A172 (cell line): ENCODE results near the gene ARHGAP23. TPM values are rescaled to one million over a fixed set of nuclear protein-coding genes. Genes with fewer than 3 reads are reported as not detected.
"Not testable (repeated sequence)": the region's sequence is repeated elsewhere in the genome, so short reads cannot be mapped to it uniquely, and the experiment has no call there.

Experiments
- DNase-seq: peaks from one replicate; pipeline ENCODE4 v3.0.0-alpha.2; 2015; ENCODE audit warnings: low spot score
- total RNA-seq: library from RNA; depleted of rRNA; stranded (reverse); fragments of >200 nt; shearing (Covaris generic); gene quantifications from 2 replicates; pipeline ENCODE4 v1.2.3, GENCODE V29; 2014

ARHGAP23 gene
- total RNA-seq, 1 experiment from 2014 or later, result 68.6 TPM

DNA sequence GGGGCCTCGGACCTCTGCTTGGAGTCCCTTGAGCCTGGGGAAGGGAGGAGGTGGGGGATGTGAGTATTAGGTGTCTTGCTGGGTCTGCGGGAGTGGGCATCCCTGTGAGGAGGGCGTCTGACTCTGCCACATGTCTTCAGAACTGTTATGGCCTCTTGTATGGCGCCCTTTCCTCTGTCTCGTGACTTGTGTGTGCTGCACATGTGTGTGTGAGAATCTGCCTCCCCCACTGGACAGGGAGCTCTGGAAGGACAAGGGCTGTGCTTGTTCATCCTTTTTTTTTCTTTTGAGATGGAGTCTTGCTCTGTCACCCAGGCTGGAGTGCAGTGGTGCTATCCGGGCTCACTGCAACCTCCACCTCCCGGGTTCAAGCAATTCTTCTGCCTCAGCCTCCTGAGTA lies 33.4 kb downstream of the ARHGAP23 start:
- no peak for DNase-seq

DNA sequence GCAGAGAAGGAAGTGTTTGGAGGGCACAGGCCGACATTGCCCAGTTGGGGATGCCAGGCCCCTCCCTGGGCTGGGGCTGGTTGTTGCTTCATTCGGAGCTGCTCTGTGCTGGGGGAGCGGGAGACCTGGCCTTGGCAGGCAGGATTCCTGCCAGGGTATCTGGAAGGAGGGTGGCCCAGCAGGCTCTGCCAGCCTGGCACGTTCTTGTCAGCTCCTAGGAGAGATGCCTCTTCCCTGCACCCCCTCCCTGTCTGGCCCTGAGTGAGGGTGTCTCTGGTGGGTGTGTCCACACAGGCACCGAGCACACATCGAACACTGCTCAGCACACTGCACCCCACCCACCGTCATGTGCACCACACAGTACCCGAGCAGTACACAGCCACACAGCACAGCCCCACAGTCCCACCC lies 35.2 kb downstream of the ARHGAP23 start:
- peak; percentile 33 for DNase-seq

DNA sequence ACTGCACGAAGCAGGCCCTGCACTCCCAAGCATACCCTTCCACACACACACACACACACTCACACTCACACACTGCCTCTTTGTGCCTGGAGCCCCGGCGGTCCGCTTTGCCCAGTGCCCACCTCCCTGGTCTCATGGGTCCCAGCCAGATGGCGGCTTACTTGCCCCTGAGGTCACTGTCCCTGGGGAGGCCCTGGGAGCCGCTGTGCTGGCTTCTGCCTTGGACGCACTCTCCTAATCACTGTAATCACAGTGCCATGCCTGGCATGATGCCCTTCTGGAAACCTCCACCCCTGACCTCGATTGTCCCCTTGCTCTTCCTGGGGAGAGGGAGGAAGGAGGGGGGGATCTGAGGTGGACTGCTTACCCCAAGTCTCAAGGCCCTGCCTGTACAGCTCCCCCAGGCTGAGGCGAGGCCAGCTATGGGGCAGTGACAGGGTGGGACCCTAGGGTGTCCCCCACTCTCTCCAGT lies 36.0 kb downstream of the ARHGAP23 start:
- peak; percentile 90 for DNase-seq

DNA sequence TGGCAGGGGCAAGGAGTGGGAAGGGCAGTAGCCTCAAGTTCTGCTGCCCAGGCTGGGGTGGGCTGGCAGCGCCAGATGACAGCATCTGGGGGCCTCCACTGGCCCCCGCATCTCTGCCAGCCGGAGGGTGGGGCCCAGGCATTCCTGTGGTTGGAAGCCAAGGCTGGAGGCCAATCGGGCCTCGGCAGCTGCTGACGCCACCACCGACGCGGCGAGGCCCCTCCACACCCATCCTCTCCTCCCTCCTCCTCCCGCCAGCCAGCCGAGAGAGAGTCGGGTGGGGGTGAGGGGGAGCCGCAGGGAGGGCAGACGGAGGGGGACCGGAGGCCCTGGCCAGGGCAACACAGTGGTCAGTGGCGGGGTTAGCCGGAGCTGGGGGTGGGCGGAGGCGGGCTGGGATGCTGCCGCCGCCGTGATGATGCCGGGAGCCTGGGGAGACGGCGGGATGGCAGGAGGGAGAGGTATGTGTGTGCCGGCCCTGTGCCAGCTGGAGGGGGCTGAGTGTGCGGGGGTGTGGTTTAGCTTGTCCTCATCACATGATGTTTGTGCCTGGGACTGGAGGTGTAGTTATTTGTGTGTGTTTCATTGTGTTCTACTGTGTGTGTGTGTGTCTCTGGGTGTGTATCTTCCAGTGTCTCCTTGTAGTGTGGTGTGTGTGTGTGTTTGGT lies 36.6 kb downstream of the ARHGAP23 start:
- DNase-seq, result peak; percentile 97

DNA sequence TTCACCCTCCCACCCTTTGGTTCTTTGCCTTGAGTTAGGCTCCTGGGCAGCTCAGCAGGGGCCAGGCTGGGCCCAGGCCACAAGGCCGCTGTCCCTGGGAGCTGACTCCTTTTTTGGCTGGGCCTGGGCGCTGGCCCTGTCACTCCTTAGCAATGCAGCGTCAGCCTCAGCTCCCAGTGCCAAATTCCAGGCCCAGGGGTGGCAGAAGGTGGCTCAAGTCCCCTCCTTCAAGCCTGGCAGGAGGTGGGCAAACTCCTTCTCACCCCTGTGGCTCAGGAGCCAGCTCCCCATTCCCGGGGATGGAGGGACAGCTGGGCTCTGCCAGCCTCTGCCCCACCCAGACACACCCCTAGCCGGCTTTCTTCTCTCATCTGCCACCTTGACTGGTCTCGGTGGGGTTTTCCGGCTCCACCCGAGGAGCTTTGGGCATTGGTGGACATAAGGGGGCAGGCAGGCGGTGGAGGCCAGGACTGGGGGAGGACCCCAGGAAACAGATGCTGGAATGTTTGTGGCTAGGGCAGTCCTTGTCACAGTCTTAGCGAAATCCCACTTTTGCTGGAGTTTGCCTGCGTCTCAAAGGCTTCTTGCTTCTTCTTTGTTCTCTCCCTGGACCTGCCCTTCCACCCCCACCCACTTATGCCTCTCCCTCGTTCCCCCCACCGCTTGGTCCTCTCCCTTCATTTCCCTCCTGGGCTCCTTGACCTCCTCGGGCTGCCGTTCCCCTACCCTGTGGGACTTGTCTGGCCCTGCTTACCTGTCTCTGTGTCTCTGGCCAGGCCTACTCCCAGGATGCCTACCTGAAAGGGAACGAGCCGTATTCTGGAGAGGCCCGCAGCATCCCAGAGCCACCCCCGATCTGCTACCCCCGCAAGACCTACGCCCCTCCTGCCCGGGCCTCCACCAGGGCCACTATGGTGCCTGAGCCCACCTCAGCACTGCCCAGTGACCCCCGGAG lies 37.4 kb downstream of the ARHGAP23 start:
- DNase-seq, result peak; percentile 92

DNA sequence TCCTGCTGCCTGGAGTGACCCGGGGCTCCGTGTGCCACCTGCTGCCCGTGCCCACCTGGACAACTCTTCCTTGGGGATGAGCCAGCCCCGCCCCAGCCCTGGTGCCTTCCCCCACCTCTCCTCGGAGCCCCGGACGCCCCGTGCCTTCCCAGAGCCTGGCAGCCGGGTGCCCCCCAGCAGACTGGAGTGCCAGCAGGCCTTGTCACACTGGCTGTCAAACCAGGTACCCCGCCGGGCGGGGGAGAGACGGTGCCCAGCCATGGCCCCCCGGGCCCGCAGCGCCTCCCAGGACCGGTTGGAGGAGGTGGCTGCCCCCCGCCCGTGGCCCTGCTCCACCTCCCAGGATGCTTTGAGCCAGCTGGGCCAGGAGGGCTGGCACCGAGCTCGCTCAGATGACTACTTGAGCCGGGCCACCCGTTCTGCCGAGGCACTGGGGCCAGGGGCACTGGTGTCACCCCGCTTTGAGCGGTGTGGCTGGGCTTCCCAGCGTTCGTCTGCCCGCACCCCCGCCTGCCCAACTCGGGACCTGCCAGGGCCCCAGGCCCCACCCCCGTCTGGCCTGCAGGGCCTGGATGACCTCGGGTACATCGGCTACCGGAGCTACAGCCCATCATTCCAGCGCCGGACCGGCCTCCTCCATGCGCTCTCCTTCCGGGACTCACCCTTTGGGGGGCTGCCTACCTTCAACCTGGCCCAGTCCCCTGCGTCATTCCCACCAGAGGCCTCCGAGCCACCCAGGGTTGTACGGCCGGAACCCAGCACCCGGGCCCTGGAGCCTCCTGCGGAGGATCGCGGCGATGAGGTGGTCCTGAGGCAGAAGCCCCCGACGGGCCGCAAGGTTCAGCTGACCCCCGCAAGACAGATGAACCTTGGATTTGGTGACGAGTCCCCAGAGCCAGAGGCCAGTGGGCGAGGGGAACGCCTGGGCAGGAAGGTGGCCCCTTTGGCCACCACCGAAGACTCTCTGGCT lies 38.4 kb downstream of the ARHGAP23 start:
- no peak for DNase-seq

DNA sequence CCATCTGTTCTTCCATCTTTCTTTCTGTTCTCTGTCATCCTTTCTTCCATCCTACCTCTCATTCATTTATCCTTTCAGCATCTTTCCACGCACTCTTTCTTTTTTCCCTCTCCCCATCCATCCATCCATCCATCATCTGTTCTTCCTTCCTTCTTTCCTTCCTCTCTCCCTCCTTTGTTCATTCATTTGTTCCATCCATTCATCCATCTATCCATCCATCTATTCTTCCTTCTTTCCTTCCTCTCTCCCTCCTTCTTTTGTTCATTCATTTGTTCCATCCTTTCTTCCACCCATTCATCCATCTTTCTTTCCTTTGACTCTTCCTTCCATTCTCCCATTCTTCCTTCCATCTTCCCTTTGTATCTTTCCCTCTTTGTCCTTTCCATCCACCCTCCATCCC lies 39.2 kb downstream of the ARHGAP23 start:
- no peak for DNase-seq

DNA sequence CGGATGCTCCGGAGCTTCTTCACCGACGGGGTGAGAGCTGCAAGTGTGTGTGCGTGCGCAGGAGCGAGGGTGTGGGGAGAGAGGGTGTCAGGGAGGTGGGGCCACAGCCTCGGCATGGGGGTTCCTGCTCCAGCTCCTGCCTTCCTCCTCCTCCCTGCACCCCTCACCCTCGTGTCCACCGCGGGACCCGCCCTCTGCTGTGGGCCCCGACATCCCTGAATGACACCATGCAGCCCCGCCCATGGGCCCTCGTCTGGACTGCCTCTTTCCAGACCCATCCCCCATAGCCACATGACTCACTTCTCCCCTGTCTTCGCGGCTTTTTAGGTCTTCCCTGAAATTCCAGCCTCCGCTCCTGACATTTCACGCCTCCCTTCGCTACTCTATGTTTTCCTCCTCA lies 41.6 kb downstream of the ARHGAP23 start:
- peak; percentile 94 for DNase-seq

DNA sequence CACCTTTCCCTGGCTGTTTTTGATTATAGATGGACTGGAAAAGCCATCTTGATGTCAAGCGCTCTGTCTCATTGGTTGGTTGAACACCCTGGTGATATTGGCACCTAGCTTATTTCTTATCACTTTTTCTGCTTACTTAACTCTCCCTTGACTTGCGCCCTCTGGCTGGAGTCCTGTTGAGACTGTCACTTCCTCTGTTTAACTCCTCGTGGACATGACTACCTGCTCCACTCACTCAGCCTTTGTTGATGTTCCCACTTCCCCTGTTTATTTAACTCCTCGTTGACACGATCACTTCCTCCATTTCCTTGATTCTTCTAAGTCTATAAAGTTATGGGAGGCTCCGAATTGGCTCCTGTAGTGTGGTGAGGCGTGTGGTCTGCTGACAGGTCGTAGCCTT lies 43.0 kb downstream of the ARHGAP23 start:
- peak; percentile 73 for DNase-seq

DNA sequence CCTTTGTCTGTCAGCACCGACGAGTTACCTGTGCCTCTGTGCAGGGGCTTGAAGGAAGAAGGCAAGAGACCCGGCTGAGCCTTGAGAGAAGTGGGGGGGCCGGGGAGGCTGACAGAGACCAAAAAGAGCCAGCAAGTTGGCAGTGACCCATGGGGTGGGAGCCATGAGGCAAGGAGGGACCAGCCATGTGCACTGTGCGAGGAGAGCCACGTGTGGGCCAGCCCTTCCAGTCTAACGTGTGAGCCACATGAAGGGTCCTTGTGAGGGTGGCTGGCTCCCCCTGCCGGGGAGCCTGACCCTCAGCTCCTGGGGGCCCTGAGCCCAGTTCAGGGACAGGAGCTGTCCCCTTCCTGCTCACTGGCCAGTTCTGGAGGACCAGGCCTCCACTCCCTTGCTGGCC lies 46.4 kb downstream of the ARHGAP23 start:
- not testable (repeated sequence) for DNase-seq

DNA sequence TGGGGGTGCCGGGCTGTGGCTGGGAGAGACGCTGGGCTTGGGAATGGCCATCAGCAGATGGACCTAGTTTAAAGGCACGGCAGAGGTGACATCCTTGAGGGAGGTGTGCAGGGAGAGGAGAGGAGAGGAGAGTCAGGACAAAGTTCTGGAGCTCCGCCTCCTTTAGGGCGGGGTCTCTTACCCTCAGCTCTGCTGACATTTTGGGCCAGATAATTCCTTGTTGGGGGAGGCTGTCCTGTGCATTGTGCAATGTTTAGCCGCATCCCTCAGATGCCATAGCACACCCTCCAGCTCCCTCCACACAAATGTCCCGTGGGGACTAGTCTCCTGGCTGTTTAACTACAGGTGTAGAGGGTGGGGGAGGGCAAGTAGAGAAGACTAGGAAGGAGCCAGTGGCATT lies 48.3 kb downstream of the ARHGAP23 start:
- peak; percentile 55 for DNase-seq

DNA sequence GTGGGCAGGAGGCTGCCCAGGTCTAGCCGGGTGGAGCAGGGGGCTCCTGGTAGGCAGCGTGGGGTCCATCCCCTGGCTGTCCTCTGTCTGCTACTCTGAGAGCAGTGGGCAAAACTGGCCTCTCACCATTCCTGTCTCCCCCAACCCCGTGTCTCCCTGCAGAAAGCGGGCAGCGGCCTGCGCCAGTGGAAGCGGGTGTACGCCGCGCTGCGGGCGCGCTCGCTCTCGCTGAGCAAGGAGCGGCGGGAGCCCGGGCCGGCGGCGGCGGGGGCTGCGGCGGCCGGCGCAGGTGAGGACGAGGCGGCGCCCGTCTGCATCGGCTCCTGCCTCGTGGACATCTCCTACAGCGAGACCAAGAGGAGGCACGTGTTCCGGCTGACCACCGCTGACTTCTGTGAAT lies 49.2 kb downstream of the ARHGAP23 start:
- DNase-seq, result not testable (repeated sequence)

DNA sequence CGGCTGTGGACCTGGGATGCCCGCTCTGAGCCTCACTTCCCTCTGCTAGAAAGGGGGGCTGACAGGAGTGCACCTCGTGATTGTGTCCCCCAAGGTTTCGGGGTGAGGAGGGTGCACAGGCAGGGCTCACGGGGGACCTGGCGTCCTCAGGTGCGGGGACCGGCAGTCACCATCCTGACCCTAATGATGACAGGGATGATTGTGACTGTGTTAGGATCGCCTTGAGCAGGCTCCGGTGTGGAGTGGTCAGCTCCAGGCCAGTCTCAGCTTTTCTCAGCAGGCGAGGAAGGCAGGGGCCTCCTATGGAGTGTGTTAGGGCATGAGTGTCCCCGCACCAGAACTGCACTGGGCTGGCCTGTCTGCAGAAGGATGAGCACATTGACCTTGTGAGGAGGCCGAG lies 49.7 kb downstream of the ARHGAP23 start:
- not testable (repeated sequence) for DNase-seq

DNA sequence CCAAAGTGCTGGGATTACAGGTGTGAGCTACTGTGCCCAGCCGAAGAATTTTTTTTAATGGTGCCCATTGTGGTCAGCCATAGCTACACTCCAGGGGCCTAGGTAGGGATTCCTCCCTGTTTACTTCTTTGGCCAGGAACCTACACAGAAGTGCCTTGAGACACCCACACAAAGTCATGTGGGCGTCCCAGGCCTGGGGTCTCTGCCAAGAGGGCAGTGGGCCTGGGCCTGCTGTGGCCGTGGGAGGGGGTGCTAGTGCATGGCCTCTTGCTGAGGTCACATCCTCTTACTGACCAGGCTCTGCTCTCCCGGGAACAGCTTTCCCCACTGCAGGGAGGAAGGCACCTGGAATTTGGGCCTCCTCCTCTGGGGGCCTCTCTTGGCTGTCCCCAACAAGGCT lies 50.4 kb downstream of the ARHGAP23 start:
- not testable (repeated sequence) for DNase-seq

DNA sequence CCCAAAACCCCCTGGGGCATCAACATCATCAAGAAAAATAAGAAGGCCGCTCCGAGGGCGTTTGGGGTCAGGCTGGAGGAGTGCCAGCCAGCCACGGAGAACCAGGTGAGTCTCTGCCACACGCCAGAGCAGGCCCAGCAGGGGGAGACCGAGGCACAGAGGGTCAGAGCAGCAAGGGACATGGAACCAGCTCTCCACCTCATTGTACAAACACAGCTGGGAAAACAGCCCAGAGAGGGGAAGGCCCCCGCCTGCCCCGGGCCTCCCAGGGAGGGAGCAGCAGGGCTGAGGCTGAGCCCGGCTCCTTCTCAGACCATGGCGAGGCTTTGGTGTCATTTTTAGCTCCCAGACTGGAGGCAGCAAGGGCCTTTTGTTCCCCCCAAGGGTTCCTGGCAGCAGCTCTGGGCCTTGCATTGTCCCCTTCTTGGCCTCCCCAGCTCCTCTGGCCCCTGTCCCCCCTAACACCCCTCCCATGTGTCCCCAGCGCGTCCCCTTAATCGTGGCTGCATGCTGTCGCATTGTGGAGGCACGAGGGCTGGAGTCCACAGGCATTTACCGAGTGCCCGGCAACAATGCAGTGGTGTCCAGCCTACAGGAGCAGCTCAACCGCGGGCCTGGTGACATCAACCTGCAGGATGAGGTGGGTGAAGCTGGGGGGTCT lies 53.9 kb downstream of the ARHGAP23 start:
- not testable (repeated sequence) for DNase-seq

DNA sequence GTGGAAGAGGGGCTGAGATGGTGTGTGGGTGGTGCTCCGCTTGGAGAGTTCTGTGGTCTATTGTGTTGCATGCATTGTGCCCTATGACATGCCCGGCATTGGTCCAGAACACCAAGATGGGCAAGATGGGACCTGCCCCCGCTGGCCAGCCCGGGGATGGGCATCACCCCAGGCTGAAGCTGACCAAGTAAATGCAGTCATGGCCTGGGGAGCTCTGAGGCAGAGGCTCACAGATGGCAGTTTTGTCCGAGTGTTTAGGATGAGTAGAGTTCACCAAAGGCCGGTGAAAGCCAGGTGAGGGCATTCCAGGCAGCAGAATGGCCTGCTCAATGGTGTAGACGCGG lies 54.4 kb downstream of the ARHGAP23 start:
- not testable (repeated sequence) for DNase-seq

DNA sequence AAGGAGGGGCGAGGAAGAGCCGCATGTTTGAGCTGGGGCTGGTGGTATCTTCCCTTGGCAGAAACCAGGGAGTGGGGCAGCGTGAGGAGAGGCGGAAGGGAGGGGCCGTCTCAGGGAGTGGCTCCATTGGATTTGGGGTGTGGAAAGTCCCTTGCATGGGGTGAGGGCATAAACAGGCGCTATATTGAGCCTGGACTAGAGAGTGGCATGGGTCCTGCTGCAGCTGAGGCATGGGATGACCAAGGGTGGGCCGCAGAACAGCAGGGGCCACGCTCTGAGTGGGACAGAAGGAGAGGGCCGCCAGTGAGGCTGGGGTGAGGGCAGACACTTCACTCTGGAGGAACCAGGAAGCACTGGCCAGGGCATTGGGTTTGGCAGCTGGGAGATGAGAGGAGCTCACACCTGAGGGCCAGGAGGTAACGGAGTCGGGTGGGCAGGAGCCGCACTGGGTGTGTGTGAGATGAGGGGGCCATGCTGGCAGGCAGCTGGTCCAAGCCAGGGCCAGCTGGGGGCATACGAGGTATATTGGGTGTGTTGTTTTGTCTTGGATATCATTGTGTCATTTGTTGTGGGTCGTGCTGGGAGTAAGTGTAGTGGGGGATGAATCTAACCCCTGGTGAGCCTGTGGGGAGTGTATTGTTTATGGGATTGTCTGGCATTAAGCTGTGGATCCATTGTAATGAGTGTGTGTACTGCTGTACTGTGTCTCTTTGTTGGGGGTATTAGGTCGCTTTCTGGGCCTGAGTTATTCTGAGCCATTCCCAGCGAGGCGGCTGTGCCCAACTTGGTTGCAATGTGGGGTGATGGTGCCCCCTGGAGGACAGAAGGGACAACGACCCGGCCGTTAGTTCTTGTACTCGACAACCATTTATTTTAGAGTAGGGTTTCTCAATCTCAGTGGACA lies 56.2 kb downstream of the ARHGAP23 start:
- peak; percentile 77 for DNase-seq

DNA sequence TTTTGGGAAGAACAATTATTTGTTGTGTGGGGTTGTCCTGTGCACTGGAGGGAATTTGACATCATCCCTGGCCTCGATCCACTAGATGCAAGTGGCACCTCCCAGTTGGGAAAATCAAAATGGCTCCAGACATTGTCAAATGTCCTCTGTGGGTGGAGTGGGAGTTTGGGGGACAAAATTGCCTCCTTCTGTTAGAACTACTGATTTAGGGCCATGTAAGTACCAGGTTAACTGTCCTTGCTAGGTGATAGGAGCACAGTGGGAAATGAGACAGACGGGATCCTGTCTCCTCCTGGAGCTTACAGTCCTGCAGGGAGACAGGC lies 56.8 kb downstream of the ARHGAP23 start:
- DNase-seq, result no peak

DNA sequence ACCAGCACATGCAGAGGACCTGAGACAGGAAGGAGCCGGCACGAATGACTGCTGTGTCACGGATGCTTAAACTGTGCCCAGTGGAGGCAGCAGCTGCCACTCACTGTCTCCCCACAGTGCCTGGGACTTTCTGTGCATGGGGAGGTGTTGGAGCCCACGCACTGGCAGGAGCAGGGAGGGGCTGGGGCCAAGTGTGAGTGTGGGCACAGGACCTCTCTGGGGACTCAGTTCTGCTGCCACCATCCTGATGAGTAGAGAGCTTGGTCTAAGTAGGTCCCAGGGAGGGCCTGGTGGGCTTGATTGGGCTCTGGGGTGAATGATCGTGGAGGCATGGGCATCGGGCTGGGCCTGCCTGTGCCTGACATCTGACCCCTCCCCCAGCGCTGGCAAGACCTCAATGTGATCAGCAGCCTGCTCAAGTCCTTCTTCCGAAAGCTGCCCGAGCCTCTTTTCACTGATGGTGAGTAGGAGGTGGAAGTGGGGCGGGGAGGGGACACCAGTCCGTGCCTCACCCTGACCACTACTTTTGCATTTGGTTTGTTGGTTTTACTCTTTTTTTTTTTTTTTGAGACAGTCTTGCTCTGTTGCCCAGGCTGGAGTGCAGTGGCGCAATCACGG lies 57.5 kb downstream of the ARHGAP23 start:
- not testable (repeated sequence) for DNase-seq

DNA sequence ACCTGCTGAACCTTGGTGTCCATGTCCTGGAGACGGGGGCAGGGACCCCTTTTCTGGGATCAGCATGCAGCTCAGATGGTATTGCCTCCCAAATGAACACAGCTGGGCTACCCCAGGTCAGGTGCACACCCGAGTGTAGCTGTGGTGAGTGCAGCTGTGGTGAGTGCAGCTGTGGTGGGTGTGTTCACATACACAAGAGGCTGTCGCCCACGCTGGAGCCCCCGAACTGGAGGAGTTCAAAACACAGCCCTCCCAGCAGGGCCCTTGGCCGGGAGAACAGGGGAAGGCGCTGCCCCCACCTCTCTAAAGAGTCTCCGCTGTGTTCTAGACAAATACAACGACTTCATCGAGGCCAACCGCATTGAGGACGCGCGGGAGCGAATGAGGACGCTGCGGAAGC lies 61.5 kb downstream of the ARHGAP23 start:
- not testable (repeated sequence) for DNase-seq
